Spleen (tissue), 11 donors: Measurements from ENCODE around the gene LOXL1. TPM values are rescaled to one million over a fixed set of nuclear protein-coding genes. Genes with fewer than 3 reads are reported as not detected.
A peak's percentile ranks its signal among the peaks of the same experiment; 100 is the strongest.

Source experiments
- DNase-seq: peaks from one replicate; pipeline ENCODE4 v3.0.0-alpha.2; 2020
- H3K27ac ChIP-seq, 8 donors: fragments of 200-600 bp; sonication (generic) in 7 of 8; 1 replicate in 4 of 8; 2 replicates in 4 of 8; pipeline versions ENCODE4 v1.5.0 to v1.8.0; 2016 to 2021; ENCODE audit warnings: inconsistent platforms in 4 of 8, mild to moderate bottlenecking in 4 of 8, moderate library complexity in 1 of 8
- H3K27me3 ChIP-seq, 7 donors: fragments of 200-600 bp; sonication (generic) in 6 of 7; replicated peaks in 1 of 7; 1 replicate in 4 of 7; 2 replicates in 3 of 7; pipeline versions ENCODE4 v1.5.0 to v1.8.0; 2016 to 2021; ENCODE audit warnings: inconsistent platforms in 3 of 7, mild to moderate bottlenecking in 1 of 7
- H3K36me3 ChIP-seq, 6 donors: fragments of 200-600 bp; sonication (generic) in 5 of 6; 1 replicate in 4 of 6; 2 replicates in 2 of 6; pipeline versions ENCODE4 v1.5.0 to v1.8.0; 2016 to 2021; ENCODE audit warnings: inconsistent platforms in 2 of 6
- H3K4me1 ChIP-seq, 6 donors: fragments of 200-600 bp; sonication (generic) in 5 of 6; 1 replicate in 3 of 6; 2 replicates in 3 of 6; pipeline versions ENCODE4 v1.5.0 to v1.8.0; 2016 to 2021; ENCODE audit warnings: inconsistent platforms in 3 of 6
- H3K4me3 ChIP-seq, 8 donors: fragments of 200-600 bp; sonication (generic) in 7 of 8; 1 replicate in 4 of 8; 2 replicates in 4 of 8; pipeline versions ENCODE4 v1.5.0 to v1.8.0; 2016 to 2021; ENCODE audit warnings: inconsistent platforms in 4 of 8, mild to moderate bottlenecking in 4 of 8, moderate library complexity in 2 of 8
- H3K9me3 ChIP-seq, 8 donors: fragments of 200-600 bp; sonication (generic) in 7 of 8; 1 replicate in 4 of 8; 2 replicates in 4 of 8; pipeline versions ENCODE4 v1.5.0 to v1.8.0; 2016 to 2021; ENCODE audit warnings: inconsistent platforms in 4 of 8
- CTCF ChIP-seq, 11 experiments: fragments of 200-600 bp in 7 of 11; fragments of 450-650 bp in 4 of 11; sonication (generic) in 4 of 11; IDR thresholded peaks in 8 of 11; conservative IDR thresholded peaks in 3 of 11; 1 replicate in 7 of 11; 2 replicates in 4 of 11; pipeline versions ENCODE4 v1.4.0 to v1.8.0; 2016 to 2021; ENCODE audit warnings: antibody characterized with exemption in 11 of 11, inconsistent platforms in 4 of 11, mild to moderate bottlenecking in 1 of 11
- POLR2A ChIP-seq, 3 donors: fragments of 450-650 bp; IDR thresholded peaks; one replicate each; pipeline ENCODE4 v1.5.1; 2017; ENCODE audit warnings: antibody characterized with exemption in 3 of 3, mild to moderate bottlenecking in 1 of 3
- POLR2AphosphoS5 ChIP-seq, 3 donors: sonication (generic); formaldehyde crosslinking; IDR thresholded peaks; one replicate each; pipeline ENCODE4 v1.5.1; 2017; ENCODE audit warnings: antibody characterized with exemption in 3 of 3
- WGBS, 5 donors: extraction: QIAGEN DNeasy Blood & Tissue Kit in 3 of 5; methylation state at CpG; one replicate each; pipeline versions ENCODE4 v1.1.5 to v1.1.7; 2013 to 2018; 5-methylcytosine and 5-hydroxymethylcytosine counted together
- intact Hi-C: fragments of 100-400 bp; cut with DNase I; formaldehyde crosslinking; loops from one replicate; pipeline ENCODE4 v1.15.0; 2023; ENCODE audit warnings: low total_unique reads
- polyA plus RNA-seq, 3 donors: library from polyadenylated mRNA; stranded (reverse); fragments of 200-250 nt; gene quantifications; one replicate each; pipeline ENCODE4 v1.2.1, GENCODE V29; 2013
- total RNA-seq, 7 donors: library from RNA; depleted of rRNA in 3 of 7; stranded (reverse); fragments of >200 nt in 3 of 7; fragmentation: NEBNext Ultra II Directional in 4 of 7; extraction: Animal tissue kit (Norgen Biotek cat#: 25700) in 4 of 7; gene quantifications; one replicate each; pipeline versions ENCODE4 v1.1.0 to v1.2.1, GENCODE V29; 2016 to 2021
- donor health status: healthy with polysubstance abuse.
- donor health status: DM: no; HTN: no; CAD: no; lungs with moderate emphysema.
- donor health status: DM: no; HTN: no; CAD: no.
- donor health status: Bipolar disorder and iron deficiency.
- donor health status: healthy.
- donor health status: DM: no; HTN: no; CAD: no.
- donor health status: DM: yes; HTN: yes; CAD: no.

Gene LOXL1
- total and polyA plus RNA-seq, 10 donors = 3.3 to 11.3 (median 8.1) TPM

- Histone ChIP-seq H3K27me3 (peaks cover 0 to 6% (median 0%) of the 10 kb centered on the region in 7 donors), H3K4me3 (no peak overlapping the region), H3K4me1 (peaks cover 0 to 17% (median 8%) of the 10 kb centered on the region in 6 donors), H3K36me3 (peaks cover 0 to 3% (median 0%) of the 10 kb centered on the region in 6 donors), H3K27ac (no peak overlapping the region), H3K9me3 (peaks cover 0 to 20% (median 5%) of the 10 kb centered on the region in 8 donors)
- intact Hi-C loops = no loop called here
- 79 to 88% (median 84%) methylated on average over 2 of the region's 2 CpGs for WGBS, 5 donors
- no peak for TF ChIP-seq CTCF (IDR thresholded peaks at IDR 0.05 in 8 of 11, conservative IDR thresholded peaks at IDR 0.05 in 3 of 11)
- TF ChIP-seq POLR2A (IDR thresholded peaks at IDR 0.05) = no peak
- DNase-seq = no peak
Observed at GRCh38 chr15:73915082-73915481, 11.2 kb upstream of the LOXL1 start.

GRCh38 chr15:73918784-73919183 lies 7.5 kb upstream of the LOXL1 start:
- H3K4me1 ChIP-seq = peaks cover 4 to 50% (median 32%) of the 10 kb centered on the region in 6 donors
- no peak for DNase-seq
- 76 to 97% (median 93%) methylated on average over 3 of the region's 3 CpGs for WGBS, 5 donors
- TF ChIP-seq POLR2AphosphoS5 (IDR thresholded peaks at IDR 0.05) = no peak
- TF ChIP-seq CTCF (IDR thresholded peaks at IDR 0.05 in 8 of 11, conservative IDR thresholded peaks at IDR 0.05 in 3 of 11) = no peak
- no peak for TF ChIP-seq POLR2A (IDR thresholded peaks at IDR 0.05)
- H3K9me3 ChIP-seq = peaks cover 0 to 20% (median 5%) of the 10 kb centered on the region in 8 donors
- intact Hi-C loops = no loop called here
- no peak overlapping the region for H3K4me3 ChIP-seq
- H3K36me3 ChIP-seq = peaks cover 0 to 3% (median 0%) of the 10 kb centered on the region in 6 donors
- no peak overlapping the region for H3K27ac ChIP-seq
- H3K27me3 ChIP-seq = no peaks in the 10 kb centered on the region

DNA sequence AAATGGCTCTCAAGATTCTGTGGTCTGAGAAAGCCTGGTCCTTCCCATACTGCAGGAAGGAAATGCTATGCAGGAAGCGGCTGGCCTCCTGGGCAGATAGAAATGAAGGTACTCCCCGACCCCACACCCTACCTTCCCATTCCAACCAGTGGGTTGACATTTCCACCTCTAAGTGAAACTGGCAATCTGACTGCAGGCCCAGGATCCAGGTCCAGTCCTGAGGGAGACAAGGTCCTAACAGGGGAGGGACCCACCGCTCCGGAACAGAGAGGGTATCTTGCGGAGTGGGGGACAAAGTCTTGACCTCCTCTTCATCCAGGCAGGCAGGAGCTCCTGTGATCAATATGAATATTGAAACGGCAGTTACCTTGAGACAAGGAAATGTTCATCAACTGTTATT lies 6.6 kb upstream of the LOXL1 start:
- Histone ChIP-seq H3K4me1 (peaks cover 4 to 52% (median 38%) of the 10 kb centered on the region in 6 donors), H3K36me3 (peaks cover 0 to 3% (median 0%) of the 10 kb centered on the region in 6 donors), H3K27ac (peak overlapping the region in 7 of 8 donors; percentile 73 to 89 (median 85)), H3K4me3 (peak overlapping the region in 1 of 8 donors; percentile 43), H3K27me3 (no peaks in the 10 kb centered on the region), H3K9me3 (peaks cover 0 to 20% (median 5%) of the 10 kb centered on the region in 8 donors)
- DNase-seq = peak; percentile 69
- WGBS, 5 donors = 67 to 85% (median 72%) methylated on average over 6 of the region's 6 CpGs
- intact Hi-C loops = no loop called here
- TF ChIP-seq POLR2A (IDR thresholded peaks at IDR 0.05) (no peak), POLR2AphosphoS5 (IDR thresholded peaks at IDR 0.05) (no peak), CTCF (IDR thresholded peaks at IDR 0.05 in 8 of 11, conservative IDR thresholded peaks at IDR 0.05 in 3 of 11) (no peak)

DNA sequence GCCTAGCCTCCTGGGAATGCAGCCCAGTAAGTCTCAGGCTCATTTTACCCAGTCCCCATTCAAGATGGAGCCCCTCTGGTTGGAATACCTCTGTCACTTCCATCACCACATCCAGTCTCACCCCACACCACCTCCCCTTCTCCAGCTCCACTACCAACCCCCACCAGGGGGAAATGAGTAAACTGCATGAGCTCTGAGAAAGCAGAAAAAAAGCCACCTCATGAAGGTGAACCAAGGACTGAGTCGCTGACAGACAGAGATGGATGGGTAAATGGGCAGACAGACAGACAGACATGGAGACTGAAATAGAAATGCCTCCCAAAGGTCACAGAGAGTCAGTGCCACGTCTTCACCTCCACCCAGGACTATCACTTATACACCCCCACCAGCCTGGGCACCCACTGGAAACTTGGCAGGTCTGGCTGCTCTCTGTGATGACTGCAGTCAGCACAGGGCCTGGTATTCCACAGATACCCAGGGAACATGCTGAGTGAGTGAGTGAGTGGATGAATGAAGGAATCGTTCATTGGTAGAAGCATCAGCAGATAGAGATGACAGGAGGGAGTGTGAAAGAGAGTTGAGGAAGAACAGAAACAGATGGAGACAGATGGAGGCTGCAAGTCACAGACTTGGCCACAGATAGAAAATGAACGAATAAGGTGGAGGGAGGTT lies 4.9 kb upstream of the LOXL1 start:
- H3K27ac ChIP-seq = peak overlapping the region in 7 of 8 donors; percentile 61 to 89 (median 85)
- H3K4me1 ChIP-seq = peaks cover 6 to 69% (median 51%) of the 10 kb centered on the region in 6 donors
- no peak overlapping the region for H3K4me3 ChIP-seq
- WGBS, 5 donors = 60 to 73% (median 71%) methylated on average over 4 of the region's 4 CpGs
- DNase-seq = peak; percentile 46
- H3K27me3 ChIP-seq = peaks cover 0 to 9% (median 0%) of the 10 kb centered on the region in 7 donors
- no peaks in the 10 kb centered on the region for H3K36me3 ChIP-seq
- no peak for TF ChIP-seq CTCF (IDR thresholded peaks at IDR 0.05 in 8 of 11, conservative IDR thresholded peaks at IDR 0.05 in 3 of 11)
- TF ChIP-seq POLR2AphosphoS5 (IDR thresholded peaks at IDR 0.05) = no peak
- no peak for TF ChIP-seq POLR2A (IDR thresholded peaks at IDR 0.05)
- intact Hi-C loops = no loop called here
- peaks cover 0 to 14% (median 0%) of the 10 kb centered on the region in 8 donors for H3K9me3 ChIP-seq
